Neural cell (in vitro differentiated cells): ENCODE measurements around the gene UBA6. TPM values are rescaled to one million over a fixed set of nuclear protein-coding genes. Genes with fewer than 3 reads are reported as not detected.

Experiments
- H2AFZ ChIP-seq: fragments of 200-600, 300-800 bp; sonication (generic), shearing (Covaris generic); 2 replicates; pipeline ENCODE4 v1.6.0; 2014; ENCODE audit warnings: low read depth, mild to moderate bottlenecking, antibody characterized with exemption, low read length, moderate library complexity
- H3F3A ChIP-seq: fragments of 200-600 bp; shearing (Covaris generic); 2 replicates; pipeline ENCODE4 v1.6.1; 2016; ENCODE audit warnings: mild to moderate bottlenecking, moderate library complexity, mixed read lengths, antibody characterized with exemption, low read length; ENCODE audit not compliant: insufficient read depth, poor library complexity, severe bottlenecking
- H3K27ac ChIP-seq: fragments of 200-600, 300-800 bp; sonication (generic), shearing (Covaris generic); 2 replicates; pipeline ENCODE4 v1.5.1; 2014; ENCODE audit warnings: mild to moderate bottlenecking, low read length, moderate library complexity
- H3K27me3 ChIP-seq: fragments of 300-800, 200-600 bp; sonication (generic), shearing (Covaris generic); 2 replicates; pipeline ENCODE4 v1.6.0; 2014; ENCODE audit warnings: mild to moderate bottlenecking, low read depth, low read length, moderate library complexity; ENCODE audit not compliant: insufficient read depth
- H3K36me3 ChIP-seq: fragments of 300-800, 200-600 bp; sonication (generic), shearing (Covaris generic); 2 replicates; pipeline ENCODE4 v1.5.1; 2014; ENCODE audit warnings: mild to moderate bottlenecking, antibody characterized with exemption, low read length, moderate library complexity; ENCODE audit not compliant: insufficient read depth
- H3K4me2 ChIP-seq: fragments of 300-800, 200-600 bp; sonication (generic), shearing (Covaris generic); 2 replicates; pipeline ENCODE4 v1.6.0; 2014; ENCODE audit warnings: mild to moderate bottlenecking, low read length
- H3K4me3 ChIP-seq: fragments of 300-800, 200-600 bp; sonication (generic), shearing (Covaris generic); 2 replicates; pipeline ENCODE4 v1.5.1; 2014; ENCODE audit warnings: mild to moderate bottlenecking, low read length, moderate library complexity
- H3K79me2 ChIP-seq: fragments of 200-600 bp; shearing (Covaris generic); replicated peaks from 2 replicates; pipeline ENCODE4 v1.6.0; 2014; ENCODE audit warnings: mild to moderate bottlenecking, low read length, moderate library complexity; ENCODE audit not compliant: insufficient read depth
- H3K9ac ChIP-seq: fragments of 300-800, 200-600 bp; sonication (generic), shearing (Covaris generic); 2 replicates; pipeline ENCODE4 v1.6.1; 2016; ENCODE audit warnings: mild to moderate bottlenecking, low read length, mixed read lengths
- H3K9me2 ChIP-seq: fragments of 200-600 bp; shearing (Covaris generic); 2 replicates; pipeline ENCODE4 v1.6.1; 2016; ENCODE audit warnings: mild to moderate bottlenecking, low read length, mixed read lengths; ENCODE audit not compliant: insufficient read depth
- H3K9me3 ChIP-seq: fragments of 200-600, 300-800 bp; sonication (generic), shearing (Covaris generic); 2 replicates; pipeline ENCODE4 v1.6.1; 2016; ENCODE audit warnings: mild to moderate bottlenecking, mixed run types, low read length, moderate library complexity, mixed read lengths
- H4K20me1 ChIP-seq: fragments of 200-600 bp; shearing (Covaris generic); 2 replicates; pipeline ENCODE4 v1.6.1; 2016; ENCODE audit warnings: mild to moderate bottlenecking, mixed run types; ENCODE audit not compliant: insufficient read depth
- CTCF ChIP-seq: fragments of 450-650 bp; IDR thresholded peaks from 2 replicates; pipeline ENCODE4 v1.5.1; 2014; ENCODE audit warnings: antibody characterized with exemption, mild to moderate bottlenecking, moderate library complexity; ENCODE audit not compliant: poor library complexity, severe bottlenecking
- EP300 ChIP-seq: fragments of 450-650 bp; conservative IDR thresholded peaks from 2 replicates; pipeline ENCODE4 v1.6.1; 2014; ENCODE audit warnings: antibody characterized with exemption, mild to moderate bottlenecking, moderate library complexity; ENCODE audit not compliant: poor library complexity, severe bottlenecking
- EZH2 ChIP-seq: fragments of 200-600, 300-800 bp; shearing (Covaris generic), sonication (generic); IDR thresholded peaks from 2 replicates; pipeline ENCODE4 v1.6.1; 2014; ENCODE audit warnings: antibody characterized with exemption, low read length, borderline replicate concordance, mild to moderate bottlenecking; ENCODE audit not compliant: insufficient read depth, poor library complexity, severe bottlenecking
- MXI1 ChIP-seq: fragments of 450-650 bp; conservative IDR thresholded peaks from 2 replicates; pipeline ENCODE4 v1.6.1; 2014; ENCODE audit warnings: antibody characterized with exemption, mild to moderate bottlenecking; ENCODE audit not compliant: poor library complexity, severe bottlenecking
- POLR2AphosphoS5 ChIP-seq: IDR thresholded peaks from 2 replicates; pipeline ENCODE4 v1.6.1; 2012
- RAD21 ChIP-seq: fragments of 450-650 bp; conservative IDR thresholded peaks from 2 replicates; pipeline ENCODE4 v1.6.1; 2014; ENCODE audit warnings: antibody characterized with exemption, mild to moderate bottlenecking, moderate library complexity
- REST ChIP-seq: IDR thresholded peaks from 2 replicates; pipeline ENCODE4 v1.6.1; 2012; ENCODE audit warnings: borderline replicate concordance
- SMC3 ChIP-seq: fragments of 450-650 bp; conservative IDR thresholded peaks from 2 replicates; pipeline ENCODE4 v1.6.1; 2014; ENCODE audit warnings: antibody characterized with exemption, mild to moderate bottlenecking, moderate library complexity; ENCODE audit not compliant: poor library complexity
- TAF1 ChIP-seq: IDR thresholded peaks from 2 replicates; pipeline ENCODE4 v1.6.1; 2012; ENCODE audit warnings: low read depth
- polyA plus RNA-seq: library from polyadenylated mRNA; depleted of rRNA; stranded (reverse); fragments of >200 nt; gene quantifications from 2 replicates; pipeline ENCODE4 v1.2.3, GENCODE V29; 2014

Gene UBA6
- polyA plus RNA-seq, 1 donor from 2014 or later, result 126 TPM

DNA sequence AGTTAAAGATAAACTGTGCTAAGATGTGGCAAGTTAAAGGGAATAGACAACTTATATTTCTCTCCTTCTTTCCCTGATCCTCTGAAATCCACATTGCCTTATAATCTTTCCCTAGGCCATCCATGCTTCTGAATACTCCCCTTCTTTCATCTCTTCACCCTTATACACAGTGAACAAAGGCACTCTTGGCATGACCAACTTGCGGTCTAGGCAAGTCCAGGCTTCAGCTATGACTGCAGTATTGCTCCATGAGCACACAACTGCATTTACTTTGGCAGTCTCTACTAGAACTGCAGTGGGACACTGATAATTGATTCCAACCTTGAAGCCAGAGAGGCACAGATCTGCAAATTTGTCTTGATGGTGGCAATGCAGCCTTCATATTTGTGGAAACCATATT, 24.2 kb upstream of the UBA6 start:
- Histone ChIP-seq H4K20me1 (no peaks in the 10 kb centered on the region), H3F3A (no peaks in the 10 kb centered on the region), H3K36me3 (no peaks in the 10 kb centered on the region), H3K79me2 (no peaks in the 10 kb centered on the region), H3K4me2 (no peak overlapping the region), H3K27ac (no peak overlapping the region), H3K9me3 (no peaks in the 10 kb centered on the region), H3K4me3 (no peak overlapping the region), H2AFZ (no peak overlapping the region), H3K9me2 (no peaks in the 10 kb centered on the region), H3K9ac (no peak overlapping the region), H3K27me3 (no peaks in the 10 kb centered on the region)
- TF ChIP-seq MXI1 (no peak), CTCF (no peak), POLR2AphosphoS5 (no peak), REST (no peak), SMC3 (no peak), EP300 (no peak), EZH2 (no peak), TAF1 (no peak), RAD21 (no peak)

DNA sequence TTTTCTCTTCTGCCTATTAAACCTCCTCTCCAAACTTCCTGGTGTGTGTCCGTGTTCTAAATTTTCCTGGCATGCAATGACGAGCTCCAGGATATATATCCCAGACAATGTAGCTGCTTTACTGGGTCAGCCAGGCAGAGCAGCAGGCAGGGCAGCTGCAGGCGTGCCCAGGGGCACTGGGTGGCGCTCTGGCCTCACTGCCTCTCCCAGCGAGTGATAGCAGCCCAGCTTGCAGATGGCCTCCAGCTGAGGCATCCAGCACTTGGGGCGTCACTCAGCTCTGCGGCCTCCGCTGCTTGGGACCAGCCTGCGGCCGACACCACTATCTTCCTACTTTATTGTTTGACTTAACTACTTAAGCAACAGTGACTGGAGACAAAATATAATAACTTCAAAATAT, 23.0 kb upstream of the UBA6 start:
- no peak overlapping the region for H3K27ac ChIP-seq
- H3K4me2 ChIP-seq, result no peak overlapping the region
- H3K9me3 ChIP-seq, result no peaks in the 10 kb centered on the region
- H3K4me3 ChIP-seq, result no peak overlapping the region
- H3K36me3 ChIP-seq, result no peaks in the 10 kb centered on the region
- no peaks in the 10 kb centered on the region for H3K27me3 ChIP-seq
- no peaks in the 10 kb centered on the region for H4K20me1 ChIP-seq
- no peak overlapping the region for H3K9ac ChIP-seq
- H2AFZ ChIP-seq, result no peak overlapping the region
- no peaks in the 10 kb centered on the region for H3K79me2 ChIP-seq
- H3K9me2 ChIP-seq, result no peaks in the 10 kb centered on the region
- H3F3A ChIP-seq, result no peaks in the 10 kb centered on the region
- TF ChIP-seq EP300 (no peak), SMC3 (no peak), REST (no peak), TAF1 (no peak)
